Measurements from ENCODE around the gene ATP2B3. TPM values are rescaled to one million over a fixed set of nuclear protein-coding genes. Genes with fewer than 3 reads are reported as not detected.

The ATP2B3 gene
- total RNA-seq, 4 donors from 2014 or later, result 0.13 to 0.37 (median 0.31) TPM; not detected in 1

- no CpG with 5 or more reads among the region's 16 CpGs for WGBS, 2 donors (ENCODE audit: low coverage in 1 of 2)
- peaks cover 0 to 32% (median 5%) of the 10 kb centered on the region in 3 donors for H3K4me1 ChIP-seq
Observed at GRCh38 chrX:153476666-153477363, 40.6 kb upstream of the ATP2B3 start.

DNA sequence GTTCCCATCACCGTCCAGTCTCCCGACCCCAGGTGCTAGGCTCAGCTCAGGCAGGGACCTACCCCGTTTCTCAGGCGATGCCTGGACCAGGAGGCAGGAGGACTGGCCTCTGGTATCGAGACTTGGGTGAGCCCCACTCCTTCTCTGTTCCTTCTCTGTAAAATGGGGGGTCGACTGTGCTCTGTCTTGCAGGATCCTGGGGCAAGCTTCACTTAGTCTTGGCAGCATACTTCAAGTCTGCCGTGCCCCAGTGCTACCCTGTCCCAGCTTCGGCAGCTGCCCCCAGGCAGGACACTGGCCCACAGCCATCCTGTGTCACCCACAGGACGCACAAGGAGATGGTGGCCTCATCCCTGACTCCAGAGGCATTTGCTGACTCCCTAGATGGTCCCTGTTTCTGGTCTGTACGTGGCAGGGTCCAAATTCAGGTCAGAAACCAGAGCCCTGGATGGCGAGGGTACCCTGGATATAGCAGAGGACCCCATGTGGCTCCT is 40.0 kb upstream of the ATP2B3 start:
- Histone ChIP-seq H3K36me3 (no peaks in the 10 kb centered on the region), H3K27me3 (no peaks in the 10 kb centered on the region), H3K4me3 (no peak overlapping the region), H3K9me3 (no peaks in the 10 kb centered on the region), H3K4me1 (peaks cover 0 to 32% (median 5%) of the 10 kb centered on the region in 3 donors), H3K27ac (peak overlapping the region in 2 of 4 donors; percentile 43 to 62)
- no peak for TF ChIP-seq POLR2A (IDR thresholded peaks at IDR 0.05)
- TF ChIP-seq EP300 (IDR thresholded peaks at IDR 0.05), result no peak
- TF ChIP-seq POLR2AphosphoS5 (IDR thresholded peaks at IDR 0.05), result no peak
- TF ChIP-seq CTCF (IDR thresholded peaks at IDR 0.05), result no peak
- ATAC-seq, result no peak
- 60% methylated on average over 2 of the region's 11 CpGs; no CpG with 5 or more reads in 1 of the 2 donors for WGBS, 2 donors (ENCODE audit: low coverage in 1 of 2)

More at GRCh38 chrX:153476666-153477363, 40.6 kb upstream of the ATP2B3 start:
- ATAC-seq, result peak; percentile 24
- TF ChIP-seq CTCF (IDR thresholded peaks at IDR 0.05) (no peak), POLR2AphosphoS5 (IDR thresholded peaks at IDR 0.05) (no peak), POLR2A (IDR thresholded peaks at IDR 0.05) (no peak), EP300 (IDR thresholded peaks at IDR 0.05) (no peak)
- Histone ChIP-seq H3K9me3 (no peaks in the 10 kb centered on the region), H3K27me3 (no peaks in the 10 kb centered on the region), H3K27ac (peak overlapping the region in 2 of 4 donors; percentile 43 to 62), H3K4me3 (no peak overlapping the region), H3K36me3 (no peaks in the 10 kb centered on the region)

DNA sequence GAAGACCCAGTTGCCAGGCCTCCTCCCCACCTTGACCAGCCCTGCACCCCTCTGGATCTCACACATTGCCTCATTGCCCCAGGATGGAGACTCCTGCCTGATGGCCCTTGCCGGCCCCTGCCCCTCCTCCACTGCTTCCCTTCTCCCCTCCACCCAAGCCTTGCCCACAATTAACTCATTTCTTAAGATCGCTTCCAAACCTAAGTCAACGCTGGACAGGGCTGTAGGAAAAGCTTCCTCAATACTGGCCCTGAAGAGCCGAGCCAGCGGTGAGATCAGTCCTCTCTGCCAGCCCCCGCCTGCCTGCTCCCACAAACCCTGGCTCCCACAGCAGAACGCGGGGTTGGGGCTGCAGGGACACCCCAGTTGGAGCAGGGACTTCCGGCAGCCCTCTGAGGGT is 39.5 kb upstream of the ATP2B3 start:
- Histone ChIP-seq H3K9me3 (no peaks in the 10 kb centered on the region), H3K27me3 (no peaks in the 10 kb centered on the region), H3K4me1 (peaks cover 0 to 32% (median 5%) of the 10 kb centered on the region in 3 donors), H3K27ac (peak overlapping the region in 1 of 4 donors; percentile 62), H3K36me3 (no peaks in the 10 kb centered on the region), H3K4me3 (no peak overlapping the region)
- no peak for ATAC-seq
- WGBS, 2 donors (ENCODE audit: low coverage in 1 of 2), result no CpG with 5 or more reads among the region's 9 CpGs
- TF ChIP-seq CTCF (IDR thresholded peaks at IDR 0.05) (no peak), POLR2A (IDR thresholded peaks at IDR 0.05) (no peak), POLR2AphosphoS5 (IDR thresholded peaks at IDR 0.05) (no peak)

GRCh38 chrX:153478746-153479145 is 38.7 kb upstream of the ATP2B3 start:
- Histone ChIP-seq H3K27ac (no peak overlapping the region), H3K9me3 (no peaks in the 10 kb centered on the region), H3K27me3 (no peaks in the 10 kb centered on the region), H3K4me1 (peaks cover 0 to 32% (median 5%) of the 10 kb centered on the region in 3 donors), H3K4me3 (no peak overlapping the region), H3K36me3 (no peaks in the 10 kb centered on the region)
- ATAC-seq, result no peak
- WGBS, 2 donors (ENCODE audit: low coverage in 1 of 2), result no CpG with 5 or more reads among the region's 16 CpGs
- TF ChIP-seq POLR2A (IDR thresholded peaks at IDR 0.05) (no peak), EP300 (IDR thresholded peaks at IDR 0.05) (no peak), CTCF (IDR thresholded peaks at IDR 0.05) (no peak), POLR2AphosphoS5 (IDR thresholded peaks at IDR 0.05) (no peak)

GRCh38 chrX:153481043-153481442 is 36.4 kb upstream of the ATP2B3 start:
- no peak for ATAC-seq
- Histone ChIP-seq H3K27ac (no peak overlapping the region), H3K27me3 (no peaks in the 10 kb centered on the region), H3K36me3 (no peaks in the 10 kb centered on the region), H3K4me3 (no peak overlapping the region), H3K4me1 (peaks cover 0 to 12% (median 0%) of the 10 kb centered on the region in 3 donors), H3K9me3 (no peaks in the 10 kb centered on the region)
- WGBS, 2 donors (ENCODE audit: low coverage in 1 of 2), result no CpG with 5 or more reads among the region's 13 CpGs
- TF ChIP-seq CTCF (IDR thresholded peaks at IDR 0.05) (no peak), EP300 (IDR thresholded peaks at IDR 0.05) (no peak), POLR2AphosphoS5 (IDR thresholded peaks at IDR 0.05) (no peak), POLR2A (IDR thresholded peaks at IDR 0.05) (no peak)
